T-helper 1 cell (primary cell): ENCODE results near the gene DCDC2B.
"Not testable (repeated sequence)": the region's sequence is repeated elsewhere in the genome, so short reads cannot be mapped to it uniquely, and the experiment has no call there.

Experiments used
- DNase-seq, 5 donors: peaks; one replicate each; pipeline ENCODE4 v3.0.0-alpha.2; 2012 to 2020
- total RNA-seq, 4 donors: gene quantifications; one replicate each; lab custom pipeline; 2026; lab: John Stamatoyannopoulos, UW

Gene DCDC2B
- total RNA-seq, result 0.12 to 0.30 (median 0.25) reads per million in 4 donors

DNA sequence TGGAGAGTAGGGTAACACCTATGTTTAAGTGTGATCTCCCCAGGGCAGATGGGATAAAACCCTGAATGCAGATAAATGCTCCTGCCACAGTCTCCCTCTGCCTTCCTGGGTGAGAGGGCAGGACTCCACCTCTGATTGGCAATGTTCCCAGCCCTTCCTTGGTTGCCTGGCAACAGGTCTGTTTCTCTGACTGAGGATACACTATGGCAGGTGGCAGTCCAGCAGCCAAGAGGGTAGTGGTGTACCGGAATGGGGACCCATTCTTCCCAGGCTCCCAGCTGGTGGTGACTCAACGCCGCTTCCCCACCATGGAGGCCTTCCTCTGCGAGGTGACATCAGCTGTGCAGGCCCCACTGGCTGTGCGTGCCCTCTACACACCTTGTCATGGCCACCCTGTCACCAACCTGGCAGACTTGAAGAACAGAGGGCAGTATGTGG is at the start of gene DCDC2B:
TSS of gene DCDC2B (plus strand) at position 199 of the 438 bp plus-strand sequence. CDS start at position 204, 5 bp downstream.
- no peak for DNase-seq

DNA sequence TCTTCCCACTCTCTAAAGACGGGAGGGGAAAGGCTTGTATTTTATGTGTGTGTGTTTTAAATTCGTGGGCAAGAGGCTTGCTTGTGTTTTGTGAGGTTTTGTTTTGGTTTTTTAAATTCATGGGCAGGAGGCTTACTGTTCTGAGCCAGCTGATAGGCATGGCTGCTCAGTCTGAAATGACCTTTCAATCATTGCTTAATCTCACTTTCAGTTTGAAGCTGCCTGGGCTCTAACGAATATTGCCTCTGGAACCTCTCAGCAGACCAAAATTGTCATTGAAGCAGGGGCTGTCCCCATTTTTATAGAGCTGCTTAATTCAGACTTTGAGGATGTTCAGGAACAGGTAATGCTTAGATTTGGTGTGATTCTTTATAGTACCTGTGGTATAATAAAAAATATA is 49.7 kb upstream of the DCDC2B start:
- DNase-seq, result no peak

DNA sequence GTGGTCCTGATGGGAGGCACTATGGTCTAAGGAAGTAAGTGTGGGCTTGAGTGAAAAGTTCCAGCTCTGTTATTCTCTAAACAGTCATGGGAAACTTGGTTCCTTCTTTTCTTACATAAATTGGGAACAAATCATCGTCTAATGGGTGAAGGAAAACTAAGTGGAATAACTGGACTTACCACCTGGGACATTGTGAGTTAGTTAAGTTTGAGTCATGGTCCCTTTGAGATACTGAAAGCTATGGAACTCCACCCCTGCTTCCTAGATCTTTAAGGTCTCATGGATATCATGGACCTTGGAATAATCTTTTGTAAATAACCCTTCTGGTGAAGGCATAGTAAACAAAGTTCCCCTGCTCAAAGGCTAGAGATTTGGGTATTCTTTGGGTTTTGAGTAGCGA is 45.5 kb upstream of the DCDC2B start:
- no peak for DNase-seq

DNA sequence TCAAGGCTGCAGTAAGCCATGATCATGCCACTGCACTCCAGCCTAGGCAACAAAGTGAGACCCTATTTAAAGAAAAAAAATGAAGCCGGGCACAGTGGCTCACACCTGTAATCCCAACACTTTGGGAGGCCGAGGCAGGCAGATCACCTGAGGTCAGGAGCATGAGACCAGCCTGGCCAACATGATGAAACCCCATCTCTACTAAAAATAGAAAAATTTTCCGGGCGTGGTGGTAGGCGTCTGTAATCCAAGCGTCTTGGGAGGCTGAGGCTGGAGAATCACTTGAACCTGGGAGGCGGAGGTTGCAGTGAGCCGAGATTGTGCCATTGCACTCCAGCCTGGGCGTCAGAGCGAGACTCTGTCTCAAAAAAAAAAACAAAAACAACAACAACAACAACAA is 43.3 kb upstream of the DCDC2B start:
- DNase-seq, result not testable (repeated sequence)

DNA sequence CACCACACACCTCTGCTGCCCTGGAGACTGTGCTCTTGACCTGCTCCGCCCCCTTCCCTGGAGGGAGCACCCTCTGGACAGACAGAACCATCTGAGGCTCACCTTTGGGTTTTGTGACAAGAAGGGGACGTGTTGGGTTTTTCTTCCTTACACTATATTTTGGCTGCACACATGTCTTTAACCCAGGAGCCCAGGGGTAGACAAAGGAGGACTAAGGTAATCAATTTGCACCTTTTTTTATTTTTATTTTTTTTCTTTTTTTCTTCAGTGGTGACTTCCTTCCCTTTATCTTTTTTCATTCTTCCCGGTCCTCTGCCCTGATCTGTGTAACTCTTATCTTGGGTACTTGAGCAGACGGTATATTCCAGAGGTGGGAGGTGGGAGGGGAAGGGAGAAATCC is 37.9 kb upstream of the DCDC2B start:
- DNase-seq, result no peak

DNA sequence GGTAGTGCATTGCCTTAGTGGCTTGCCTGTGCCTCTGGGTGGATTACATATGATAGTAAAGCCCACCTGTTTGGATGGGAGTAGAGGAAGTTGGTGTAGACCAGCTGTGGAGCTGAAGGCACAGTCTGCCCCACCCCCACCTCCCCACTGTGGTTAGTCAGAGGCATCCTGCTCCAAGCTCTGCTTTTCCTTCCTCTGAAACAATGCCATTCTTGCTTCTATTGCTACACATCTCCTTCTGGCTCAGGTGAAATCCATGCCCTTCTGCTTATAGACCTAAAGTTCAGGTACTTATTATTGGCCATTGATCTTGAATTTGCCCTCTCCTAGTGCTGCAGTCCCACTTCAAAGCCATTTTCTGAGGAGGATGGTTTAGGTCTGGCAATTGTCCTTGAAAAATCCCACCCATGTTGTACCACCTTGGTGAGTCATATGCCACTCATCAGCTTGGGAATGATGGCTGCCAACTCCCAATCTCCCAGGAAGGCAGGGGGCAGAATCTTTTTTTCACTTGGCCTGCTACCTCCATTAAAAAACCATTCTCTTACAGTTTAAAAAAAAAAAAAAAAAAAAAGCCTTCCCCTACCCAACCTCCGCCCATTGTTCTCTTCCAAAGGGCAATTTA is 36.2 kb upstream of the DCDC2B start:
- DNase-seq, result no peak

DNA sequence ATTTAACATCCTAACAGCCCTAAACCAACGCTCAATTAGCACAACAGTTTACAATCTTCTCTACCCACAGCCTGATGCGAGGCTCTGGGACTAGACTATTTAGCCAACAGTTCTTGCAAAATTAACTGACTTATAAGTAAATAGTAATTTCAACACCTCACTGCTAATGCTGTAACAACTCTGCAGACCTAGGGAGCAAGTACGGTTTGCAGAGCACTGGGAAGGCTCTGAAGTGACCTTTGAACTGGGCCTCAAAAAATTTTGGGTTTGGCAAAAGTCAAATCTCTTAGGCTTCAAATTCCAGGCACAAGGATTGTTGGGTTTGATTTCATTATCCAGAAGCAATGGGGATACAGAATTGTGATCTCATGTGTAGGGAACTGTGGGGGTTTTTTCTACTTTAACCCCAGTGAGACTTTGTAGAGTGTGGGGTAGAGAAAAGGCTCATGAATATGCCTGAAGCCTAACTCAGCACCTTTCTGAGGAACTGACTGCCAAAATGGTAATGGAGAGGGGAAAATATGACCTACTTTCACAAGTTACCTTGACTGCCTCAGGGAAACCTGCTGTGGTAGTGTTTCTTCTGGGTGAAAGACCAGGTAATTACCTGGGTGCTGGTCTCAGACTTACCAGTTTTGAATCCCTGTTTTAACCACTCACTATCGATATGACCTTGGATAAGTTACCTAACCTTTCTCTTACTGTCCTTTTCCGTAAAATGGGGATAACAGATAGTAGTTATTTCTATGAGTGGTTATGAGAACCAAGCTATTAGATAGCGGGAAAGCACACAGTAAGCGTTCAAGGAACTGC is 30.3 kb upstream of the DCDC2B start:
- DNase-seq, result no peak

DNA sequence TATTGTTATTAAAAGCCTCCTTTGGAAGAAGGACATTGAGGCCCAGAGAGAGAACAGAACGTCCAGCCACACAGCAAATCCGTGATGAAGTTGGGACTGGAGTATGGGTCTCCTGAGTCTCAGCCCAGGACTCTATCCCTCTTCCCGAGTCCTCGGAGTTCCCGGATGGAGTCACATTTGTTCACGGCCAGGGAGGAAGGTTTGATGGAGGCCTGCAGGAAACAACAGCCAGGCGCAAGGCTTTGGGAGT is 29.8 kb upstream of the DCDC2B start:
- no peak for DNase-seq

DNA sequence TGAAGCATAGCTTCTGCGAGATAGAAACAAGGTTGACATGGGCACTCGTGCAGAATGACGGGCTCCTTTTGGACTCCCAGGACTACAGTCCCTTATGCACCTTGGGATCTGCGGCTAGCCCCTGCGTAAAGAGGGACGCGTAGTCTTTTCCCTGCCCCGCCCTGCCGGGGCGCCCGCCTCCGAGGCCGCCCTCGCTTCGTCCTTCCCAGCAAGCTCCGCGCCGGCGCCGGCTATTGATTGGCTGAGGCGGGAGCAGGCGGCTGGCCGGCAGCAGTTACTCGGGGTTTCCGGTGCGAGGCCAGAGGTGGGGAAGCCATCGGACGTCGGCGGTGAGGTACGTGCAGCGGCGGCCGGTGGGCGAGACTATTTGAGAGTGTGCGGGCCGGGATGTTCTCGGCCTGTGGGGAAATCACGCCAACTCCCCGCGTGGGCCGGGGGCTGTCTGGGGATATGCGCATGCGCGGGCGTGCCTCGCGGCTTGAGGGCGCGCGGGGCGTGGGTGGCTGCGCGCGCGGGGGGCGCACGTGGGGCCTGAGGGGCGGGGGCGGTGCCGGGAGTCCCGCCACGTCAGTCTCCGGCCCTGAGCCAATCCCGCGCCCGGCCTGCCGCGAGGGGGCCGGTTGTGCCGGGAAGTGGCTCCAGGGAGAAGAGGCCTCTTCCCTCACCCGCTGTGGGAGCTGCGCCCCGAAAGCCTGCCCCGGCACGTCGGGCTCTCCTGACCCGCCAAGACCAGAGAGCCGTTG is 29.3 kb upstream of the DCDC2B start, which contains the start of gene TXLNA:
TSS of gene TXLNA (plus strand) at position 233 of the 743 bp plus-strand sequence. CDS start 671 bp downstream, outside the sequence.
- peak; percentile 77 to 93 (median 83) for DNase-seq

DNA sequence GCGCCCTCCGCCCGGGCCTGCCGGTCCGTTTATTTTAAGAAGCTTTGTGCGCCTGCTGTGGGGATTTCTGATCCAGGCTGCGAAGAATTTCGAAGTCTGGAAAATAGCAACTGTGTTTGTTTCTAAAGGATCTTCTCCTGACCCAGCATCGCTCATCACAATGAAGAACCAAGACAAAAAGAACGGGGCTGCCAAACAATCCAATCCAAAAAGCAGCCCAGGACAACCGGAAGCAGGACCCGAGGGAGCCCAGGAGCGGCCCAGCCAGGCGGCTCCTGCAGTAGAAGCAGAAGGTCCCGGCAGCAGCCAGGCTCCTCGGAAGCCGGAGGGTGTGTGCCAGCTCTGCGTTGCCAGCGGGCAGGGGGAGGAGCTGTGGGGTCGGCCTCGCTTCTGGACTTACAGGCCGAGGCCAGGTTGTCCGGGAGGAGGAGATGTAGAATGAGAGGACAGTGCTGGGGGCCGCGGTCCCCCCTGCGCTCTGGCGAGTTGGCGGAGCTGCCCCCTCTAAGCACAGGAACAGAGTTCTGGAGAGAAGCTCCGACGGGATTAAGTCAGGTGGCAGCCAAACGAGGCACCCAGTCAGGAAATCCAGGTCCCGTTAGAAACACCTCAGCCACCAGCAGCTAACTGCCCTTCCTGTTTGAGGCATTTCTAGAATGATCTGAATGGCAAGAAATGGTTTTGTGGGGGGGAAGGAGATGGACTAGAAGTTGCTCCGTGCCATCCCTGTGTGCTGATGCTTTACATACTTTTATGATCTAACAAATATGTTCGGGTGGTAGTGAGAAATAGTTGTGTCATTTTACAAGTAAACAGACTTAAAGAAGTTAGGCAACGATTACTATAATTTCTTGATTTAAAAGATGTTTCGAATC is 28.5 kb upstream of the DCDC2B start:
- peak in 3 of 5 donors; percentile 15 to 66 (median 17) for DNase-seq

DNA sequence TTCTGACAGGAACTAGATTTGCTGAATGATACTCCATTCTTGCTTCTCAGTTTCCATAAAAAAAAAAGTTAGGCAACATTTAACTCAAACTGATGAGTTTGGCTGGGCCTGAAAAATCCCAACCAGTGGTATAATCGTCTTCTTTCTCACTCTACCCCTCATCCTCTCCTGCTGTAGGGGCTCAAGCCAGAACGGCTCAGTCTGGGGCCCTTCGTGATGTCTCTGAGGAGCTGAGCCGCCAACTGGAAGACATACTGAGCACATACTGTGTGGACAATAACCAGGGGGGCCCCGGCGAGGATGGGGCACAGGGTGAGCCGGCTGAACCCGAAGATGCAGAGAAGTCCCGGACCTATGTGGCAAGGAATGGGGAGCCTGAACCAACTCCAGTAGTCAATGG is 27.8 kb upstream of the DCDC2B start:
- no peak for DNase-seq

DNA sequence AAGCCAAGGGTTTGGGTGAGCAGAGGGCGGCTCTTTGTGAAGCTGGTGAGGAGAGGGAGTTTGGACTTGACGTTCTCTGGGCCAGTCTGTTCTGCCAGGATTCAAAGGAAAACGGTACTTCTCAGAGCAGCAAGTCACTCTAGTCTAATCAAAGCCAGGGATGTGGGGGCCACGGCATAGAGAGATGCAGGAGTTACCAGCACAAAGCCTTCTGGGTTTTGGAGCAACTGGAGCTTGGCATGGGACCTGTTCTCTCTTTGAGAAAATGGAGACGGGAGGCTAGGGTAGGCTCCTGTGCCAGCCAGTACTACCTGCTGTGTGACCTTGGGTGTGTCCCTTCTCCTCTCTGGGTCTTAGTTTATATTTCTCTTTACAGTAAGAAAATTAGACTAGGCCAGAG is 27.3 kb upstream of the DCDC2B start:
- DNase-seq, result no peak

DNA sequence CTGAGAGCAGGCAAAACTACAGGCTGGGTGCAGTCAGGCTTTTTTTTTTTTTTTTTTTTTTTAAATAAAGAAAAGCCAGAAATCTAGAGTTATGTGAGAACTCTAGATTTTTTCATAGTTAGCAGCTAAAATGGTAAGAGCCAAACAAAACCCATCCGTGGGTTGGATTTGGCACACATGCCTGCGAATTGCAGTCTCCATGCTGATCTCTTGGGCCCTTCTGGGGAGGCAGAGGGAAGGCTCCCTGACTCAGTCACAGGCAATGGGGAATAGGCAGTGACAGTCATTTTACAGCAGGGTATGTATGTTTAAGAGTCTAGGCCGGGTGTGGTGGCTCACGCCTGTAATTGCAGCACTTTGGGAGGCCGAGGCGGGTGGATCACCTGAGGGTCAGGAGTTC is 26.8 kb upstream of the DCDC2B start:
- DNase-seq, result no peak

DNA sequence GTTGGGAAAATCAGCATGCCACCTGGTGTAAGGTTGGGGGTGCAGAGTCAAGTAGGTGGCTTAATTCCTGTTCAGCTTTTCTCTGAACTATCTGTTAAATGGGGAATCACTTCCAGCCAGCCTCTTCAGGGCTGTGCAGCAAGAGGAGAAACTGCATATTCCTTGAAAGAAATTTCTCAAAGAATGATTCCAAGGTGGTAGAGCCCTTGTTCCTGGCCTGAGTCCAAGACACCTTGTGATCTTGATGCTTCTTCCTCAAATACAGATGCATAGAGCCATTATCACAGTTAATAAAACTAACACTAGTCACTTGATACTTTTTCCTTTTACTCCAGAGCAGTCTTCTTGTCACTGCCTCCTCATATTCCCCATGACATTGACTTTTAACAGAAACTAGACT is 24.2 kb upstream of the DCDC2B start:
- DNase-seq, result no peak

DNA sequence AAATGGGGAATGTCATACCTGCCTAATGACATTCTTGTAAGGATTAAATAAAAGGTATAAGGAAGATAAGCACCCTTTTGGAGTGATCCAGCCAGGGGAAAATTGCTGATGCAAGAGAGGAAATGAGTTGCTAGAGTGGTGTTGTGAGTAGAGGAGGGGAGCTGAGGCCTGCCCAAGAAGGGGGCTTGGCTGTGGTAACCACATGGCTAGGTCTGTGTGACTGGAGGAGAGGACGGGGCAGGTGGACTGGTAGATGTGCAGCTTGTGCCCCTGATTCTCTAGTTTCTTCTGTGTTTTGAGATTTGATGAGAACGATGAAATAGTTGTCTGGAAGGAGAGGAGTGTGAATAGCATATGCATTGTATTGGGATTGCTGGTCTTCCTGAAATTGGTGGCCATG is 22.8 kb upstream of the DCDC2B start:
- peak in 1 of 5 donors; percentile 52 for DNase-seq

DNA sequence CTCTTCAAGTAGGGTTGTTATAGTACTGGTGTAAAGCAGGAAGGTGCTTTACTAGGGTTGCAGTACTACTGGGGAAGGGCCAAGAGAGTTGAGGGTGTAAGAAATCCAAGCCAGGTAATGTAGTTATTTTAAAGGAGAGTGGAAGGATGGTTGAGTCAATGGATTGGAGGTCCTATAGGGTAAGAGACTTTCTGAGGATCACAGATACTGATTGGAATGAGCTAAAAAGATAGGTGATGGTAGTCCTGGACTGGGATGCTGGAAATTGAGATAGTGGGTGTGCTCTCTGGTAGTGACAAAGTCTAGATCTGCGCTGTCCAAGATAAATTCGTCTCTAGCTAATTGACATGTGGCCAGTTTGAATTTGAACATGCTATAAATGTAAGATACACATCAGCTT is 22.4 kb upstream of the DCDC2B start:
- DNase-seq, result no peak

DNA sequence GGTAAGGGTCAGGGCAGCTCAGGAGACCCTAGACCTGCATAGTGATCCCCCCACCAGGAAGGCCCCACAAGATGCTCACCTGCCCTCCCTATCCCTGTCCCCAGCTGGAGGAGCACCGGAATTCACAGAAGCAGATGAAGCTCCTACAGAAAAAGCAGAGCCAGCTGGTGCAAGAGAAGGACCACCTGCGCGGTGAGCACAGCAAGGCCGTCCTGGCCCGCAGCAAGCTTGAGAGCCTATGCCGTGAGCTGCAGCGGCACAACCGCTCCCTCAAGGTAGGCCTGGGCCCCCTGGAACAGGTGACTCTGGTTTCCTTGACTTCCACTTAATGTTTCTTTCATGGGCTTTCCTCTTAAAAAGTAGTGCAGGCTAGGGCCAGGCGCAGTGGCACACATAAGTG is 21.0 kb upstream of the DCDC2B start:
- no peak for DNase-seq

DNA sequence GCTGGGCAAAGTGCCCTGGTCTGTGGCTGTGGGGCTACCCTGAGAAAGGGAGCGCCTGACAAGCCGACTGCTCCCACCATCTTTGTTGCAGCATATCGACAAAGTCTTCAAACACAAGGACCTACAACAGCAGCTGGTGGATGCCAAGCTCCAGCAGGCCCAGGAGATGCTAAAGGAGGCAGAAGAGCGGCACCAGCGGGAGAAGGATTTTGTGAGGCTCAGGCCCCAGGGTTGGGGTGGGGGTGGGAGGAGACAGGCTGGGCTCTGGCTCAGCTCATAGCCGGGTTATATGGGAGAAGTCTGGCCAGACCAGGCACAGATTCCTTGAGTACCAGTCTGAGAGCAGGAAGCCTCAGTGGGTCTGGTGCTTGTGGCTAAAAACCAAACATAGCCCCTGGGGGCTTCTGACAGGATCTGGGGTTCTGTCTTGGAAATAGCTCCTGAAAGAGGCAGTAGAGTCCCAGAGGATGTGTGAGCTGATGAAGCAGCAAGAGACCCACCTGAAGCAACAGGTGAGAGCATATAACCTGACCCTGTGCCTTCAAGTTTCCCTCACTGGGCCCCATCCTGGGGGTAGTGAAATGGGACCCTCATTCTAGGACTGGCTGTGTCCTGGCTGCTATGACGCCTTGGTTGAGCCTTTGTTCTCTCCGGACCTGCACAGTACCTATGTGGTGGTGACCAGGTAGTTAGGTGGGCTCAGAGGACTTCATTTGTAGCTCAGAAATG is 16.5 kb upstream of the DCDC2B start:
- DNase-seq, result no peak

DNA sequence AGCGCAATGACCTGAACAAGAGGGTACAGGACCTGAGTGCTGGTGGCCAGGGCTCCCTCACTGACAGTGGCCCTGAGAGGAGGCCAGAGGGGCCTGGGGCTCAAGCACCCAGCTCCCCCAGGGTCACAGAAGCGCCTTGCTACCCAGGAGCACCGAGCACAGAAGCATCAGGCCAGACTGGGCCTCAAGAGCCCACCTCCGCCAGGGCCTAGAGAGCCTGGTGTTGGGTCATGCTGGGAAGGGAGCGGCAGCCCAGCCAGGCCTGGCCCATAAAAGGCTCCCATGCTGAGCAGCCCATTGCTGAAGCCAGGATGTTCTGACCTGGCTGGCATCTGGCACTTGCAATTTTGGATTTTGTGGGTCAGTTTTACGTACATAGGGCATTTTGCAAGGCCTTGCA is 13.9 kb upstream of the DCDC2B start:
- no peak for DNase-seq

DNA sequence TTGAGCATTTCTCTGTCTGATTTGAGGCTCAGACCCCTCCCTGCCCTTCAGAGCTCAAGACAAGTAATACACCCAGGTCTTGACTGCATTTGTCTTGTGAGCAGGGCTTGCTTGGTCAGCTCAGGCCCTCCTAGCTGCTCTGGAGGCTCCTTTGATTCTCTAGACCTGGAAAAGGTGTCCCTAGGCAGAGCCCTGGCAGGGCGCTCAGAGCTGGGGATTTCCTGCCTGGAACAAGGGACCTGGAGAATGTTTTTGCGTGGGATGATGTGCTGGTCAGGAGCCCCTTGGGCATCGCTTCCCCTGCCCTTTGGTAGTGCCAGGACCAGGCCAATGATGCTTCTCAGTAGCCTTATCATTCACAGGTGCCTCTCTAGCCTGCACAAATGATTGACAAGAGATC is 13.4 kb upstream of the DCDC2B start:
- DNase-seq, result no peak

DNA sequence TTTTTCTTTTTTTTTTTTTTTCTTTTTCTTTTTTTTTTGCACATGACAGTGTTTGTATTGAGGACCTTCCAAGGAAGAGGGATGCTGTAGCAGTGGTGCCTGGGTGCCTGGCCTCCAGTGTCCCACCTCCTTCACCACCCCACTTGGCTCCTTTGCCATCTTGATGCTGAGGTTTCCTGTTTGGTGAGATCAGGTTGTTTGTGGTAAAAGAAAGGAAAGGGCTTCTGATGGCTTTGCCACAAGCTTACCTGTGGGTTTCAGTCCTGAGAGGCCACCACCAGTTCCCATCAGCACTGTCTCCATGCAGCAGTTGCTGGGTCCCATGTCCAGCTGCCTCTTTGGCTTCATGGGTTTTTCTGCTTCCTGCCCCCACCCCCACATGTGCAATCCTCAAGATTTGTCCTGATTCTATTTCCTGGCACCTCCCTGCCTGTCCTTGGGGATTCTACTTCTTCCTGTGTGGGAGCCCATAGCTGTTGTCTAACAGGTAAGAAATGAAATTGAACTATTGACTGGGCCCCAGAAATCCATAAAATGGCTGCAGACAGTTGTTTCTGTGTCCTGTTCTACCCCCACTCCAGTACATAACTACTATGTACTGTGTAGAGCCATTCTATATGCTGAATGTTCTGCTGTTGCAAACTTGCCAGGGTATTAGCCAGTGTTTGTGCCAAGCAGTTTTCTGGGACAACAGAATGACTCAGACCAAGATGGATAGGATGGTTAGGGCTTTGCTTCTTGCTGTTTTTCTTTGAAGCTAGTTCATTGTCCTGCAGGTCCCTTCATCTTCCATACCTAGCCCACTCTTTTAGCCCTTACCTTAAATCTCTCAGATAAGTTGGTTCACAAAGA is 12.7 kb upstream of the DCDC2B start:
- DNase-seq, result peak in 1 of 5 donors; percentile 44
